Body of pancreas (tissue), 4 donors: ENCODE data around the gene RPA1.

Experiments used
- CTCF ChIP-seq, 7 experiments: fragments of 450-650 bp in 4 of 7; fragments of 200-600 bp in 3 of 7; sonication (generic) in 3 of 7; IDR thresholded peaks; one replicate each; pipeline ENCODE4 v1.5.1; 2016 to 2019; ENCODE audit warnings: antibody characterized with exemption in 7 of 7
- POLR2A ChIP-seq, 3 donors: fragments of 450-650 bp; IDR thresholded peaks; one replicate each; pipeline ENCODE4 v1.6.1; 2016; ENCODE audit warnings: antibody characterized with exemption in 3 of 3, mild to moderate bottlenecking in 2 of 3

GRCh38 chr17:1948517-1948825 is 118.7 kb downstream of the RPA1 start:
- no peak for TF ChIP-seq POLR2A (IDR thresholded peaks at IDR 0.05)
- no peak for TF ChIP-seq CTCF (IDR thresholded peaks at IDR 0.05)
